Measurements from ENCODE around the gene CDKN2AIPNL. TPM values are rescaled to one million over a fixed set of nuclear protein-coding genes. Genes with fewer than 3 reads are reported as not detected.
"Not testable (repeated sequence)": the region's sequence is repeated elsewhere in the genome, so short reads cannot be mapped to it uniquely, and the experiment has no call there.

The CDKN2AIPNL gene
- total RNA-seq, 1 experiment from 2014 or later, result 60.5 TPM

DNA sequence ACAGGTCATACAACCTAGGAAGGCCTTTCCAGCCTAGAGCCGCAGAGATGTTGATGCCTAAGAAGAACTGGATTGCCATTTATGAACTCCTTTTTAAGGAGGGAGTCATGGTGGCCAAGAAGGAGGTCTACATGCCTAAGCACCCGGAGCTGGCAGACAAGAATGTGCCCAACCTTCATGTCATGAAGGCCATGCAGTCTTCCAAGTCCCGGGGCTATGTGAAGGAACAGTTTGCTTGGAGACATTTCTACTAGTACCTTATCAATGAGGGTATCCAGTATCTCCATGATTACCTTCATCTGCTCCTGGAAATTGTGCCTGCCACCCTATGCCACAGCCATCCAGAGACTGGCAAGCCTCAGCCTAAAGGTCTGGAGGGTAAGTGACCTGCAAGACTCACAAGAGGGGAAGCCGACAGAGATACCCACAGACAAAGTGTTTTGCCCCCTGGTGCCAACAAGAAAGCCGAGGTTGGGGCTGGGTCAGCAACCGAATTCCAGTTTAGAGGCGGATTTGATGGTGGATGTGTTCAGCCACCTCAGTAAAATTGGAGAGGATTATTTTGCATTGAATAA is 11.2 kb upstream of the CDKN2AIPNL start:
- no peak for DNase-seq (ENCODE audit: low spot score)
- TF ChIP-seq, protein P1, sequence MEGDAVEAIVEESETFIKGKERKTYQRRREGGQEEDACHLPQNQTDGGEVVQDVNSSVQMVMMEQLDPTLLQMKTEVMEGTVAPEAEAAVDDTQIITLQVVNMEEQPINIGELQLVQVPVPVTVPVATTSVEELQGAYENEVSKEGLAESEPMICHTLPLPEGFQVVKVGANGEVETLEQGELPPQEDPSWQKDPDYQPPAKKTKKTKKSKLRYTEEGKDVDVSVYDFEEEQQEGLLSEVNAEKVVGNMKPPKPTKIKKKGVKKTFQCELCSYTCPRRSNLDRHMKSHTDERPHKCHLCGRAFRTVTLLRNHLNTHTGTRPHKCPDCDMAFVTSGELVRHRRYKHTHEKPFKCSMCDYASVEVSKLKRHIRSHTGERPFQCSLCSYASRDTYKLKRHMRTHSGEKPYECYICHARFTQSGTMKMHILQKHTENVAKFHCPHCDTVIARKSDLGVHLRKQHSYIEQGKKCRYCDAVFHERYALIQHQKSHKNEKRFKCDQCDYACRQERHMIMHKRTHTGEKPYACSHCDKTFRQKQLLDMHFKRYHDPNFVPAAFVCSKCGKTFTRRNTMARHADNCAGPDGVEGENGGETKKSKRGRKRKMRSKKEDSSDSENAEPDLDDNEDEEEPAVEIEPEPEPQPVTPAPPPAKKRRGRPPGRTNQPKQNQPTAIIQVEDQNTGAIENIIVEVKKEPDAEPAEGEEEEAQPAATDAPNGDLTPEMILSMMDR (conservative IDR thresholded peaks at IDR 0.05; ENCODE audit: low read depth, low read length), result no peak
- no peak for TF ChIP-seq EZH2 (IDR thresholded peaks at IDR 0.05; ENCODE audit: borderline replicate concordance, low read depth, low read length, poor library complexity, severe bottlenecking)
- ChIA-PET POLR2A (ENCODE audit: low non-redundant PET) (no interaction called here), CTCF (no interaction called here)
- no TSS peak for BruUV-seq (replicated peaks)
- no peaks in the 10 kb centered on the region for H3K27me3 ChIP-seq (replicated peaks; ENCODE audit: insufficient read depth, low read depth, low read length, poor library complexity)
- intact Hi-C loops (cut with micrococcal nuclease; ENCODE audit: unreplicated experiment), result no loop called here
- no peaks in the 10 kb centered on the region for H3K36me3 ChIP-seq (ENCODE audit: insufficient read depth, low read length, poor library complexity, severe bottlenecking)
- H3K4me3 ChIP-seq (ENCODE audit: low read depth, low read length, poor library complexity, severe bottlenecking), result no peak overlapping the region
- H3K4me1 ChIP-seq (ENCODE audit: insufficient read depth, low read length, poor library complexity, severe bottlenecking), result peaks cover 6% of the 10 kb centered on the region
- H3K27ac ChIP-seq (ENCODE audit: low read depth, low read length, poor library complexity, severe bottlenecking), result no peak overlapping the region
- H3K9me3 ChIP-seq (ENCODE audit: low read depth, low read length, poor library complexity, severe bottlenecking), result peaks cover 6% of the 10 kb centered on the region

DNA sequence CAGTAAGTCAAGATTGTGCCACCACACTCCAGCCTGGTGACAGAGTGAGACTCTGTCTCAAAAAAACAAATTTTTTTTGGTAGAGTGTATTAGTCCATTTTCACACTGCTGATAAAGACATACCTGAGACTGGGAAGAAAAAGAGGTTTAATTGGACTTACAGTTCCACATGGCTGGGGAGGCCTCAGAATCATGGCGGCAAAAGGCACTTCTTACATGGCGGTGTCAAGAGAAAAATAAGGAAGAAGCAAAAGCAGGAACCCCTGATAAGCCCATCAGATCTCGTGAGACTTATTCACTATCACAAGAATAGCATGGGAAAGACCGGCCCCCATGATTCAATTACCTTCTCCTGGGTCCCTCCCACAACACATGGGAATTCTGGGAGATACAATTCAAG is 9.4 kb upstream of the CDKN2AIPNL start:
- H3K9me3 ChIP-seq (ENCODE audit: low read depth, low read length, poor library complexity, severe bottlenecking); BruUV-seq (replicated peaks); H3K4me1 ChIP-seq (ENCODE audit: insufficient read depth, low read length, poor library complexity, severe bottlenecking); CTCF ChIA-PET; H3K36me3 ChIP-seq (ENCODE audit: insufficient read depth, low read length, poor library complexity, severe bottlenecking); H3K4me3 ChIP-seq (ENCODE audit: low read depth, low read length, poor library complexity, severe bottlenecking); intact Hi-C loops (cut with micrococcal nuclease; ENCODE audit: unreplicated experiment); POLR2A ChIA-PET (ENCODE audit: low non-redundant PET); H3K27ac ChIP-seq (ENCODE audit: low read depth, low read length, poor library complexity, severe bottlenecking); H3K27me3 ChIP-seq (replicated peaks; ENCODE audit: insufficient read depth, low read depth, low read length, poor library complexity); DNase-seq (ENCODE audit: low spot score): not testable (repeated sequence)

DNA sequence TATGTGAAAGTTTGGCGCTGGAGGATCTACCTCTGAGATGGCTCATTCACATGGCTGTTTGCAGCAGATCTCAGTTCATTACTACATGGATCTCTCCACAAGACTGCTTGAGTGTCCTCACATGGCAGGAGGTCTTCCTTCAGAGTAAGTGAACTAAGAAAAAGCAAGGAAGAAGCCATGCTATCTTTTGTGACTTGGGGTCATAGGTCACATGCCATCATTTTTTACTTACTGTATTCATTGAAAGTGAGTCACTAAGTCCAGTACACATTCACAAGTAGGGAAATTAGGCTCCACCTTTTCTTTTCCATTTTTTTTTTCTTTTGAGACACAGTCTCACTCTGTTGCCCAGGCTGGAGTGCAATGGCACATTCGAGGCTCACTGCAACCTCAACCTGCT is 8.7 kb upstream of the CDKN2AIPNL start:
- no peaks in the 10 kb centered on the region for H3K36me3 ChIP-seq (ENCODE audit: insufficient read depth, low read length, poor library complexity, severe bottlenecking)
- DNase-seq (ENCODE audit: low spot score), result no peak
- CTCF ChIA-PET, result no interaction called here
- no peak for TF ChIP-seq EZH2 (IDR thresholded peaks at IDR 0.05; ENCODE audit: borderline replicate concordance, low read depth, low read length, poor library complexity, severe bottlenecking)
- TF ChIP-seq, protein P1 (conservative IDR thresholded peaks at IDR 0.05; ENCODE audit: low read depth, low read length), result no peak
- intact Hi-C loops (cut with micrococcal nuclease; ENCODE audit: unreplicated experiment), result no loop called here
- POLR2A ChIA-PET (ENCODE audit: low non-redundant PET), result no interaction called here
- no TSS peak for BruUV-seq (replicated peaks)
- peaks cover 6% of the 10 kb centered on the region for H3K9me3 ChIP-seq (ENCODE audit: low read depth, low read length, poor library complexity, severe bottlenecking)
- H3K27me3 ChIP-seq (replicated peaks; ENCODE audit: insufficient read depth, low read depth, low read length, poor library complexity), result no peaks in the 10 kb centered on the region
- H3K4me1 ChIP-seq (ENCODE audit: insufficient read depth, low read length, poor library complexity, severe bottlenecking), result no peaks in the 10 kb centered on the region
- H3K27ac ChIP-seq (ENCODE audit: low read depth, low read length, poor library complexity, severe bottlenecking), result no peak overlapping the region
- H3K4me3 ChIP-seq (ENCODE audit: low read depth, low read length, poor library complexity, severe bottlenecking), result no peak overlapping the region

DNA sequence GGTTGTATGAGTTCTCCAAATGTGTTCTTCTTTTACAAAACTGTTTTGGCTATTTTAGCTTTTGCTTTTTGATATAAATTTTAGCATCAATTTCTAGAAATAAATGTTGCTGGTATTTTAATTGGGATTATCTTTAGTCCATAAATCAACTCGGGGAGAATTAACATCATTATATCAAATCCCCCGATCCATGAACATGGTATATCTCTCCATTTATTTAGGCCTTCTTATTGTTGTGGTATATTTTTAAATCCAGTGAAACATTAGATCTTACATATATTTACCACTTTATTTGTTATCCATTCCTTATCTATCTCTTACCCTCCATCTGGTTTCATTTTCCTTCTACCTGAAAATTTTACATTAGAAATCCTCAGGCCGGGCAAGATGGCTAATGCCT is 7.3 kb upstream of the CDKN2AIPNL start:
- H3K9me3 ChIP-seq (ENCODE audit: low read depth, low read length, poor library complexity, severe bottlenecking), result peaks cover 6% of the 10 kb centered on the region
- ChIA-PET CTCF (no interaction called here), POLR2A (ENCODE audit: low non-redundant PET) (no interaction called here)
- H3K27me3 ChIP-seq (replicated peaks; ENCODE audit: insufficient read depth, low read depth, low read length, poor library complexity), result no peaks in the 10 kb centered on the region
- no peaks in the 10 kb centered on the region for H3K4me1 ChIP-seq (ENCODE audit: insufficient read depth, low read length, poor library complexity, severe bottlenecking)
- no peak overlapping the region for H3K27ac ChIP-seq (ENCODE audit: low read depth, low read length, poor library complexity, severe bottlenecking)
- no peak overlapping the region for H3K4me3 ChIP-seq (ENCODE audit: low read depth, low read length, poor library complexity, severe bottlenecking)
- intact Hi-C loops (cut with micrococcal nuclease; ENCODE audit: unreplicated experiment), result no loop called here
- no peak for DNase-seq (ENCODE audit: low spot score)
- H3K36me3 ChIP-seq (ENCODE audit: insufficient read depth, low read length, poor library complexity, severe bottlenecking), result no peaks in the 10 kb centered on the region
- TF ChIP-seq, protein P1 (conservative IDR thresholded peaks at IDR 0.05; ENCODE audit: low read depth, low read length), result no peak
- no peak for TF ChIP-seq EZH2 (IDR thresholded peaks at IDR 0.05; ENCODE audit: borderline replicate concordance, low read depth, low read length, poor library complexity, severe bottlenecking)
- no TSS peak for BruUV-seq (replicated peaks)

All from A673 (cell line).